Right forelimb (tissue), 1 donor: ENCODE measurements around the gene TRIM66.
A peak's percentile ranks its signal among the peaks of the same experiment; 100 is the strongest.
"Not testable (repeated sequence)": the region's sequence is repeated elsewhere in the genome, so short reads cannot be mapped to it uniquely, and the experiment has no call there.

Experiments used
- DNase-seq: peaks from one replicate; pipeline ENCODE4 v3.0.0-alpha.2; 2018

Gene TRIM66

GRCh38 chr11:8689726-8690255 lies 7.3 kb upstream of the TRIM66 start:
- DNase-seq, result no peak

- DNase-seq, result peak; percentile 96
Observed at GRCh38 chr11:8688414-8689362, 6.2 kb upstream of the TRIM66 start.

GRCh38 chr11:8686325-8686724 lies 3.9 kb upstream of the TRIM66 start:
- no peak for DNase-seq

- DNase-seq, result no peak
Observed at GRCh38 chr11:8685820-8686219, 3.4 kb upstream of the TRIM66 start.

- no peak for DNase-seq
Observed at GRCh38 chr11:8685306-8685705, 2.8 kb upstream of the TRIM66 start.

GRCh38 chr11:8684600-8685290 lies 2.3 kb upstream of the TRIM66 start:
- DNase-seq, result no peak

GRCh38 chr11:8683115-8683807 lies 796 bp upstream of the TRIM66 start:
- DNase-seq, result no peak

GRCh38 chr11:8681837-8682302 lies 595 bp downstream of the TRIM66 start:
- no peak for DNase-seq

- no peak for DNase-seq
Observed at GRCh38 chr11:8679006-8679405, 3.5 kb downstream of the TRIM66 start.

- no peak for DNase-seq
Observed at GRCh38 chr11:8676458-8676857, 6.0 kb downstream of the TRIM66 start.

GRCh38 chr11:8674859-8675258 lies 7.6 kb downstream of the TRIM66 start:
- DNase-seq, result no peak

GRCh38 chr11:8672346-8672745 lies 10.1 kb downstream of the TRIM66 start:
- DNase-seq, result no peak

GRCh38 chr11:8671651-8672062 lies 10.8 kb downstream of the TRIM66 start:
- no peak for DNase-seq

GRCh38 chr11:8671193-8671612 lies 11.3 kb downstream of the TRIM66 start:
- DNase-seq, result peak; percentile 72

- not testable (repeated sequence) for DNase-seq
Observed at GRCh38 chr11:8670081-8670480, 12.4 kb downstream of the TRIM66 start.

GRCh38 chr11:8665222-8665621 lies 17.2 kb downstream of the TRIM66 start:
- no peak for DNase-seq

- DNase-seq, result no peak
Observed at GRCh38 chr11:8661001-8661795, 21.3 kb downstream of the TRIM66 start.

- no peak for DNase-seq
Observed at GRCh38 chr11:8658321-8659057, 24.0 kb downstream of the TRIM66 start.

- DNase-seq, result no peak
Observed at GRCh38 chr11:8656291-8656690, 26.2 kb downstream of the TRIM66 start.

- no peak for DNase-seq
Observed at GRCh38 chr11:8654503-8654902, 28.0 kb downstream of the TRIM66 start.

GRCh38 chr11:8652140-8652539 lies 30.3 kb downstream of the TRIM66 start:
- no peak for DNase-seq
